Central memory CD8-positive, alpha-beta T cell (primary cell): ENCODE results near the gene RPL3.
A peak's percentile ranks its signal among the peaks of the same experiment; 100 is the strongest.
"Not testable (repeated sequence)": the region's sequence is repeated elsewhere in the genome, so short reads cannot be mapped to it uniquely, and the experiment has no call there.

Experiments
- ATAC-seq: fragments of 150-1000 bp; cut with Tn5 transposase; replicated peaks from 2 replicates; pipeline ENCODE4 v1.10.0; 2022; ENCODE audit warnings: mild to moderate bottlenecking, moderate FRiP score, moderate number of reproducible peaks; ENCODE audit not compliant: poor library complexity, severe bottlenecking; ENCODE audit errors: extremely low read depth
- DNase-seq, 2 donors: peaks; one replicate each; pipeline ENCODE4 v3.0.0; 2021; ENCODE audit warnings: low spot score in 2 of 2
- H3K27ac Mint-ChIP-seq: one replicate; pipeline ENCODE4 v1.8.0; 2022; ENCODE audit warnings: low read depth, mild to moderate bottlenecking, moderate library complexity, mixed read lengths
- H3K27me3 Mint-ChIP-seq: one replicate; pipeline ENCODE4 v1.8.0; 2022; ENCODE audit warnings: mixed read lengths
- H3K36me3 Mint-ChIP-seq: one replicate; pipeline ENCODE4 v1.8.0; 2022; ENCODE audit warnings: mild to moderate bottlenecking, moderate library complexity, mixed read lengths; ENCODE audit not compliant: insufficient read depth
- H3K4me1 Mint-ChIP-seq: one replicate; pipeline ENCODE4 v1.8.0; 2022; ENCODE audit warnings: mixed read lengths
- H3K4me3 Mint-ChIP-seq: one replicate; pipeline ENCODE4 v1.8.0; 2022; ENCODE audit warnings: mild to moderate bottlenecking, moderate library complexity, mixed read lengths
- H3K9me3 Mint-ChIP-seq: one replicate; pipeline ENCODE4 v1.8.0; 2022; ENCODE audit warnings: mixed read lengths

The RPL3 gene

DNA sequence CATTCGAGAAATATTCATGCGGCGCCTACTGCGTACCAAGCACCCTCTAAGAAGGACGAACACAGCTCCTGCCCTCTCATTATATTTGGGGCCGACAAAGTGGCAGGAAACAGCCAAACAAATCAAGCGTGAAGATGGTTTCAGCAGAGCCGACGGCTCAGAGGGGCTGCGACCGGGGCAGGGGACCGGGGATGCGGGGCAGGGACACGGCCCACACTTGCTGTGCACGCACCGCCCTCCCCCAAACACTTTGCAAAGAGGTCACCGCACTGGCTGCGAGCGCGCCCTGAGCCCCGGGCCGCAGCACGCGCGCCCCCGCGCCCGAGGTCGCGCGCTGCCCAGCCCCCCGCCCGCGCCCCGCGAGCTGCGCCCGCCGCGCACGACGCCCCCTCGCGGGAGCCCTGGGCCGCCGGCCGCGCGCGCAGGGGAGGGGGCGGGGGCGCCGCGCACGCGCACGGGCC, 30.1 kb upstream of the RPL3 start:
- H3K27me3 Mint-ChIP-seq = peaks cover 29% of the 10 kb centered on the region
- ATAC-seq (no peak), DNase-seq (no peak)
- no peak overlapping the region for H3K27ac Mint-ChIP-seq
- peaks cover 7% of the 10 kb centered on the region for H3K4me1 Mint-ChIP-seq
- no peaks in the 10 kb centered on the region for H3K9me3 Mint-ChIP-seq
- H3K4me3 Mint-ChIP-seq = peak overlapping the region; percentile 79
- peaks cover 2% of the 10 kb centered on the region for H3K36me3 Mint-ChIP-seq

GRCh38 chr22:39348909-39349505, 29.6 kb upstream of the RPL3 start:
- Mint-ChIP-seq H3K27ac (no peak overlapping the region), H3K27me3 (peaks cover 34% of the 10 kb centered on the region), H3K9me3 (no peaks in the 10 kb centered on the region), H3K36me3 (peaks cover 2% of the 10 kb centered on the region), H3K4me3 (peak overlapping the region; percentile 79), H3K4me1 (peaks cover 7% of the 10 kb centered on the region)
- DNase-seq (no peak), ATAC-seq (no peak)

DNA sequence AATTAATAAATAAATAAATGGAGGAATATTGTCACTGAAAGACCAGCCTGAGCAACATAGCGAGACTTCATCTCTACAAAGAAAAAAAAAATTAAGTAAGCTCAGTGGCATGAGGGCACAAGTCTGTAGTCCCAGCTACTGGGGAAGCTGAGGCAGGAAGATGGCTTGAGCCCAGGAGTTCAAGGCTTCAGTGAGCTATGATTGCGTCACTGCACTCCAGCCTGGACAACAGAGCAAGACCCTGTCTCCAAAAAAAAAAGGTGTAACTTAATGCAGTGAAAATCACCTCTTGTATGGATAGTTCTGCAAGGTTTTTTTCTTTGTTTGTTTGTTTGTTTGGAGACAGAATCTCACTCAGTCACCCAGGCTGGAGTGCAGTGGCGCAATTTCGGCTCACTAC, 25.8 kb upstream of the RPL3 start:
- Mint-ChIP-seq H3K4me1 (peaks cover 13% of the 10 kb centered on the region), H3K36me3 (peaks cover 2% of the 10 kb centered on the region), H3K9me3 (no peaks in the 10 kb centered on the region), H3K27me3 (peaks cover 25% of the 10 kb centered on the region), H3K4me3 (no peak overlapping the region), H3K27ac (no peak overlapping the region)
- ATAC-seq = no peak
- DNase-seq = no peak

- no peak for DNase-seq
- ATAC-seq = no peak
- Mint-ChIP-seq H3K4me1 (peaks cover 7% of the 10 kb centered on the region), H3K27me3 (peaks cover 20% of the 10 kb centered on the region), H3K36me3 (peaks cover 2% of the 10 kb centered on the region), H3K4me3 (no peak overlapping the region), H3K9me3 (no peaks in the 10 kb centered on the region), H3K27ac (no peak overlapping the region)
Measured at GRCh38 chr22:39344046-39344390, 24.6 kb upstream of the RPL3 start.

DNA sequence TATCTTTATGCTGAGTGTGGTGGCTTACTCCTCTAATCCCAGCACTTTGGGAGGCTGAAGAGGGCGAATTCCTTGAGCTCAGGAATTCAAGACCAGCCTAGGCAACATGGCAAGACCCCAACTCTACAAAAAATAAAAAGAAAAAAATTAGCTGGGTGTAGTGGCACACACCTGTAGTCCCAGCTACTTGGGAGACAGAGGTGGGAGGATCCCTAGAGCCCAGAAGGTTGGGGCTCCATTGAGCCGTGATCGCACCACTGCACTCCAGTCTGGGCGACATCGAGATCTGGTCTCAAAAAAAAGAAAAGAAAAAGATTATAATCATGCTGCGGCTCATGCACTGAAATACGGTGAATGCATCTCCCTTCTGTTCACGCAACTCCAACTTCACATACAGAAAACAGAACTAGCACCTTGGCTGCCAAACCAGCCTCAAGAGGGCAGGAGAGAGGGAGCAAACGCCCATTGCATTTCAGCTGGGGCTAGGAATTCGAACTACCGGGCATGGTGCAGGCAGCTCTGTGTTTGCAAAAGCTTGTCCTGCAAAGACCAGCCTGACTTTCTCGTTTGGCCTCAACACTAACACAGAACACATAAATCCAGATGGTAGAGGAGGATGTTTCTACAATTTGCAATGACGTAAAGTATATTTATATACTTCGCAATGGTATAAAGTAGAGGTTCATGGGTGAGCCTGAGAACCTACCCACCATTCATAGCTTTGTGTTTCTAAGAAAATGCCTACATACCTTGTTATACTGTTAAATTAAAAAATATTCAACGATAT, 24.0 kb upstream of the RPL3 start:
- H3K4me1 Mint-ChIP-seq = peaks cover 6% of the 10 kb centered on the region
- no peak overlapping the region for H3K4me3 Mint-ChIP-seq
- DNase-seq = peak in 1 of 2 donors; percentile 25
- peaks cover 15% of the 10 kb centered on the region for H3K27me3 Mint-ChIP-seq
- no peaks in the 10 kb centered on the region for H3K9me3 Mint-ChIP-seq
- no peak overlapping the region for H3K27ac Mint-ChIP-seq
- ATAC-seq = peak; percentile 67
- H3K36me3 Mint-ChIP-seq = peaks cover 2% of the 10 kb centered on the region

- Mint-ChIP-seq H3K27ac (no peak overlapping the region), H3K4me1 (peaks cover 6% of the 10 kb centered on the region), H3K9me3 (no peaks in the 10 kb centered on the region), H3K4me3 (no peak overlapping the region), H3K27me3 (peaks cover 15% of the 10 kb centered on the region), H3K36me3 (no peaks in the 10 kb centered on the region)
- DNase-seq (no peak), ATAC-seq (no peak)
Measured at GRCh38 chr22:39341179-39341578, 21.8 kb upstream of the RPL3 start.

GRCh38 chr22:39339775-39340174, 20.4 kb upstream of the RPL3 start:
- peaks cover 15% of the 10 kb centered on the region for H3K27me3 Mint-ChIP-seq
- H3K4me3 Mint-ChIP-seq, H3K27ac Mint-ChIP-seq, ATAC-seq, H3K4me1 Mint-ChIP-seq, H3K9me3 Mint-ChIP-seq, DNase-seq, H3K36me3 Mint-ChIP-seq: not testable (repeated sequence)

DNA sequence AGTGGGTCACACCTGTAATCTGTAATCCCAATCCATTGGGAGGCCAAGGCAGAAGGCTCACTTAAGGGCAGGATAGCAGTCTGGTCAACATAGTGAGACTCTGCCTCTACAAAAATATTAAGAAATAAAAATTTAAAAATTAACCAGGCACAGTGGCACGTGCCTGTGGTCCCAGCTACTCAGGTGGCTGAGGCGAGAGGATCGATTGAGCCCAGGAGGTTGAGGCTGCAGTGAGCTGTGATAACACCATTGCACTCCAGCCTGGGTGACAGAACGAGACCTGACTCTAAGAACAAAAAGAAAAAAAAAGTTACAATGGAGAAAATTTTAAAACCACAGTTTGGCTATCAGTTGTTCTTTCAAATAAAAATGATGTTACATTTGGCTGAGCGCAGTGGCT, 17.0 kb upstream of the RPL3 start:
- no peaks in the 10 kb centered on the region for H3K27me3 Mint-ChIP-seq
- no peak for DNase-seq
- H3K4me1 Mint-ChIP-seq = no peaks in the 10 kb centered on the region
- no peak overlapping the region for H3K27ac Mint-ChIP-seq
- H3K9me3 Mint-ChIP-seq = no peaks in the 10 kb centered on the region
- ATAC-seq = no peak
- no peak overlapping the region for H3K4me3 Mint-ChIP-seq
- H3K36me3 Mint-ChIP-seq = no peaks in the 10 kb centered on the region

- no peaks in the 10 kb centered on the region for H3K36me3 Mint-ChIP-seq
- DNase-seq (no peak), ATAC-seq (no peak)
- peak overlapping the region; percentile 19 for H3K27ac Mint-ChIP-seq
- no peaks in the 10 kb centered on the region for H3K27me3 Mint-ChIP-seq
- H3K9me3 Mint-ChIP-seq = no peaks in the 10 kb centered on the region
- H3K4me3 Mint-ChIP-seq = no peak overlapping the region
- no peaks in the 10 kb centered on the region for H3K4me1 Mint-ChIP-seq
Measured at GRCh38 chr22:39332441-39333064, 13.1 kb upstream of the RPL3 start.

- not testable (repeated sequence) for ATAC-seq, DNase-seq, H3K9me3 Mint-ChIP-seq, H3K27ac Mint-ChIP-seq, H3K27me3 Mint-ChIP-seq, H3K4me3 Mint-ChIP-seq, H3K4me1 Mint-ChIP-seq, H3K36me3 Mint-ChIP-seq
Measured at GRCh38 chr22:39330553-39330952, 11.1 kb upstream of the RPL3 start.

GRCh38 chr22:39327995-39328754, 8.8 kb upstream of the RPL3 start:
- ATAC-seq (no peak), DNase-seq (no peak)
- no peaks in the 10 kb centered on the region for H3K27me3 Mint-ChIP-seq
- H3K4me3 Mint-ChIP-seq = no peak overlapping the region
- no peaks in the 10 kb centered on the region for H3K36me3 Mint-ChIP-seq
- H3K27ac Mint-ChIP-seq = no peak overlapping the region
- H3K9me3 Mint-ChIP-seq = no peaks in the 10 kb centered on the region
- H3K4me1 Mint-ChIP-seq = no peaks in the 10 kb centered on the region

GRCh38 chr22:39325392-39325932, 6.0 kb upstream of the RPL3 start:
- H3K9me3 Mint-ChIP-seq = no peaks in the 10 kb centered on the region
- DNase-seq (no peak), ATAC-seq (no peak)
- H3K4me1 Mint-ChIP-seq = peaks cover 3% of the 10 kb centered on the region
- H3K36me3 Mint-ChIP-seq = no peaks in the 10 kb centered on the region
- H3K27me3 Mint-ChIP-seq = no peaks in the 10 kb centered on the region
- no peak overlapping the region for H3K4me3 Mint-ChIP-seq
- no peak overlapping the region for H3K27ac Mint-ChIP-seq
